Right ventricle myocardium superior (tissue), 1 donor: Measurements from ENCODE around the gene NEUROG2. TPM values are rescaled to one million over a fixed set of nuclear protein-coding genes. Genes with fewer than 3 reads are reported as not detected.
"Not testable (repeated sequence)": the region's sequence is repeated elsewhere in the genome, so short reads cannot be mapped to it uniquely, and the experiment has no call there.

ENCODE experiments used
- ATAC-seq: fragments of 200-7000 bp; cut with Tn5 transposase; one replicate; pipeline ENCODE4 v1.9.1; 2020; ENCODE audit warnings: mild to moderate bottlenecking; ENCODE audit not compliant: poor library complexity
- DNase-seq: peaks from one replicate; pipeline ENCODE4 v3.0.0-alpha.2; 2020
- intact Hi-C: fragments of 100-400 bp; cut with DNase I; formaldehyde crosslinking; loops from one replicate; pipeline ENCODE4 v1.11.2; 2022
- total RNA-seq: library from RNA; stranded (reverse); fragmentation: NEBNext Ultra II Directional; extraction: Animal tissue kit (Norgen Biotek cat#: 25700); gene quantifications from one replicate; pipeline ENCODE4 v1.2.1, GENCODE V29; 2021
- donor health status: DM: no; HTN: yes; CAD: no; lungs with severe emphysema.

NEUROG2 gene
- total RNA-seq, 1 donor from 2014 or later = not detected

DNA sequence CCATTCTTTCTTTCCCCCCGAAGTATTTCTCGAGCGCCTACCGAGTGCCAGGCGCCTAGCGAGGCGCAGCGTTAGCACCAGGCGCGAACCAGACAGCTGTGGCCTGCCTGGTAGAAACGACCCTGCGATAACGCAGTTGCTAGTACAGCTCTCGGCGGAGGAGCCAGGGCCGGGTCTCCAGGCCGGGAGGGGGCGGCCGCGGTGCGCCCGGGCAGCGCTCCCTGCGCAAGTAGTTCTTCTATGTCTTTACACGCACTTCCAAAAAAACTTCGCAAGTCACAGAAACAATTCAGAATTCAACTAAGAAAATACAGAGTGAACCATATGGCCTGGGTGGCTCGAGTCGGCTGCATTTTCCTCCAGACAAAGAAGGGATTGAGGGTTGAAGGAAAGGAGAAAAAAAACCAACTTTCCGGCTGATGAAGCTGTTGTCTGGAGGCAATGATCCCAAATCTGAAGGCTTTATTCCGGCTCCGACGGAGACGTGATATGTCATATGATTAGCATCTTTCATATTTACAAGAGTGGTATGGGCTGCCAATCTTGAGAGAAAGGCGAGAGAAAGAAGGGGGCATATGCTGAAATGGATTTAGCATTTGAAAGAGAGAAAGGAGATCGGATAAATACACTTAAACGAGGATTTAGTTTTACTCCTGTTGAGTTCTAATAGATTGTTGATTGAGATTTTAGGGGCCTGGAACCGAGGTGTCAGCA, 7.2 kb upstream of the NEUROG2 start:
- peak; percentile 50 for DNase-seq
- intact Hi-C loops = loop anchor here (5.0 kb wide), 1 partner anchor 196 kb away; no protein-coding TSS in a partner anchor
- peak; percentile 39 for ATAC-seq

GRCh38 chr4:112522431-112522830, 6.5 kb upstream of the NEUROG2 start:
- intact Hi-C loops = loop anchor here (5.0 kb wide), 1 partner anchor 195 kb away; no protein-coding TSS in a partner anchor
- not testable (repeated sequence) for ATAC-seq, DNase-seq

GRCh38 chr4:112521123-112522023, 5.4 kb upstream of the NEUROG2 start:
- intact Hi-C loops = loop anchor here (5.0 kb wide), 1 partner anchor 194 kb away; no protein-coding TSS in a partner anchor
- ATAC-seq = no peak

DNA sequence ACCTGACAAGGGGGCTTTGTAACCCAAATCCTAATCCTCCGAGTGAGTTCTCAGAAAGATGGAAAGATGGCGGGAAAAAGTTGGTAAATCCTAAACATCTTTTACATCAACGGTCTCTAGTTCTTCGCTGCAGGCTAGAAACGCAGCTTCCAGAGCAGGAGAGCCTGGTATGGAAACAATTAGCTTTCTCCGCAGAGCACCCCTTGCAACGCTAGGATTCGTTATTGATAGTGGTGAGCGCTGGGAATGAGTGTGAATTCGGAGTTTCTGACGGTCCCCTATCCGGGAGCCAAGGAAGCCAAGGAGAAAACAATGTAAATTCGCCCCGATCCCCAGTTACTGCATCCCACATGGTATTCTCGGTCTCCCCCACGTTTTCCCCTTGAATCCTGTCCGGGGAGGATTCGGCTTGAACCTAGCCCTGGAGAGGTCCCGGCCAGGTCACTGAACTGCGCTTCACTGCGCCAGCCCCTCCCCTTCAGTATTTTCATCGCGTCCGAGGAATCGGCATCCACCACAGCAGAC, 4.7 kb upstream of the NEUROG2 start:
- no peak for ATAC-seq
- intact Hi-C loops = loop anchor here (5.0 kb wide), 1 partner anchor 193 kb away; no protein-coding TSS in a partner anchor
- no peak for DNase-seq

More at GRCh38 chr4:112521123-112522023, 5.4 kb upstream of the NEUROG2 start:
- no peak for DNase-seq

DNA sequence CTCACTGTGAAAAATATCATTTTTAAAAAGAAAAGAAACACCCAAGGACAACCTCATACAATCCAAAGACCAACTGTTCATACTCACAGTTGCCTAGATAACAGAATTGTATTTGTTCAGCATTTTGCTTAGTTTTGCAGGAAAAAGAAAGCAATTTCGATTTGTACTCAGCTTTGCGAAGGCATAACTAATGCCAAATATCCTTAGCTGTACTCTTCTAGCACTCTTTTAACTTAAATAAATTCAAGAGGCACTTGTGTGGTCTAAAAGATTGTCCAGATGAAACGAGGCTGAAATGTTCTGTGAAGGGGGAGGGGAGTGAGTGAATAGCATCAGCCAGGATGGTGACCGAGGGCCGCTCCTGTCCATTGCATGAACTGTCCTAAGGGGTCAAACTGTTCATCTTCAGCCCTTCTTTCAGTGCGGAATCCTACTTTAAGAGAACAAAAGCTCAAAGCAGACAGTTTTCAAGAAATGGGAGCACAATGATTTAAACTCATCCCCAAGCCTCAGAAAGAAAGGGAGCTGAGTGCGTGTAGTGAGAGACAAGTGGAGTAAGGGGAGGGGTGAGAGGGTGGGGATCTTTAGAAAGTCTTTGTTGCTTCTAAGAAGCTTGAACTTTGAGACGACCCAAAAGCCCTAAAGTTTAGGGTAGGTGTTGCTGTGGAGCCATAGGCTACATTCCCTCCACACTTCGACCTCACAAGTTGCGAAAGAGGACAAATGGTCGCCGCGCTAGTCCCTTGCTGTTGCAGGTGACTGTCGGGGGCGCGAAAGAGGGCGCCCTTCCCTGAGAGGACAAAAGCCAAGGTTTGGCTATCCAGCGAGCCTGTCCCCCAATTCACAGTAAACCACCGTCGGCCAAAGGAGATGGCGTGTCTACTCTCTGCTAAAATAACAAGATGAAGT, 4.0 kb upstream of the NEUROG2 start:
- ATAC-seq (no peak), DNase-seq (no peak)
- intact Hi-C loops = loop anchor here (5.0 kb wide), 1 partner anchor 193 kb away; no protein-coding TSS in a partner anchor

DNA sequence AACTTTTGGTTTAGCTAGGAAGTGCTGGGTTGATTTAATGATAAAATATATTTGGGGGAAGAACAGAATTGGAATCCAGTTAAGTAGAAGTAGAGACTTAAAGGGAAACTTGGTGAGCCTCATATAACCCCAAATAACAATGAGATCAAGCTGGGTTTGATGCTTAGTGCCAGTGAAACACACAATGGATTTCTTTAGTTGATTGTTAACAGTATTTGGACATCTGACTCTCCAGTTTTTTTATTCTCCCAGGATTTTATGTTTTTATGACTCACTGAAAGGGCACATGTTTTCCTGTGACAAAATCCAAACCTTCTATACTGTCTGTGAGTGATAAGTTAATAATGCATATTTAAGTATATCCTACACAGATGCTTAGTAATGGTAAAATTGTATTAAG, 2.7 kb upstream of the NEUROG2 start:
- no peak for DNase-seq
- ATAC-seq = no peak
- intact Hi-C loops = no loop called here

DNA sequence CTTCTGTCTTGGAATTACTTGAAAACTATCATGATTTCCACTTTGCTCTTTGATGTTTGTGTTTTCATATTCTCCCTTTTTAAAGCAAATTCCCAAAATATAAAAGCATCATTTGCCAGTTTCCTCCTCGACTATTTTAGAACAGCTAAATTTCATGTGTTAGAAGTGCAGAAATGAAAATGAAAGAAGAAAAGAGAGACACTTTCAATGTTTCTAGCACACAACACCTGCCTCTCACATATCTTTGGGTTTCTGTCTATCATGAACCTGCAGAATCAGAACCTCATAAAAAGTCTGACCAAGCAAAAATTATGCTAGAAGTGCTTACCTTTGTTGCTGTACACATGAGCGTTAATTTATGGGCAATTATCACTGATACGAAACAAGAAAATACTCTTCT, 1.9 kb upstream of the NEUROG2 start:
- ATAC-seq (no peak), DNase-seq (no peak)
- intact Hi-C loops = no loop called here

DNA sequence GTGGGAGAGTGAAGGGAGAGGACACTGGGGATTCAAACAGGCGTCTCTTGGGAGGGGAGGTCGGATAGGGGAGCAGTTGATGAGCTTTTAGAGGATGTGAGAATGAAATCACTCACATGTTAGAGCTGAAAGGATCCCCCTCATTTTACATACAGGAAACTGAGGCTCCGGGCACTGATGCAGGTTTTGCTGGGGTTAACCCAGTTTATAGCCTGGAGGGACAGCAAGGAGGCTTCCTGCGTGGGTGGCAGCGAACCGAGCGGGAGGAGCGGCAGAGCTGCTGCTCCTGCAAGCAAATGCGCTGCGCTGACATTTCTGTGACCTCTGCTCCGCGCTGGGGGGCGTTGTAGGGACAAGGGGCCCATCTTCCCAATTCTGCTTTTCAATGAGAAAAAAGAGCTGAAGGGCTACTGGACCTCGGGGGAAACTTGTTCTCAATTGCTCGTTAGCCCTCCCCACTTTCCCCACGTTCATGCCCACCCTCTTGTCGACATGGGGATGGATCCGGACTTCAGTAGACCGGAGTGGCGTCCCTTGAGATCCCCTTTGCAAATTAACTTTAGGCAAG, 1.2 kb upstream of the NEUROG2 start:
- ATAC-seq (no peak), DNase-seq (no peak)
- intact Hi-C loops = no loop called here

- peak; percentile 46 for DNase-seq
- ATAC-seq = peak; percentile 62
- intact Hi-C loops = no loop called here
These were observed 589 bp upstream of the NEUROG2 start for GRCh38 chr4:112516471-112517066.

GRCh38 chr4:112515198-112516065, 548 bp downstream of the NEUROG2 start:
- ATAC-seq = peak; percentile 77
- intact Hi-C loops = no loop called here
- DNase-seq = peak; percentile 44

- DNase-seq = no peak
- no peak for ATAC-seq
- intact Hi-C loops = no loop called here
These were observed 1.3 kb downstream of the NEUROG2 start for GRCh38 chr4:112514647-112515197.

DNA sequence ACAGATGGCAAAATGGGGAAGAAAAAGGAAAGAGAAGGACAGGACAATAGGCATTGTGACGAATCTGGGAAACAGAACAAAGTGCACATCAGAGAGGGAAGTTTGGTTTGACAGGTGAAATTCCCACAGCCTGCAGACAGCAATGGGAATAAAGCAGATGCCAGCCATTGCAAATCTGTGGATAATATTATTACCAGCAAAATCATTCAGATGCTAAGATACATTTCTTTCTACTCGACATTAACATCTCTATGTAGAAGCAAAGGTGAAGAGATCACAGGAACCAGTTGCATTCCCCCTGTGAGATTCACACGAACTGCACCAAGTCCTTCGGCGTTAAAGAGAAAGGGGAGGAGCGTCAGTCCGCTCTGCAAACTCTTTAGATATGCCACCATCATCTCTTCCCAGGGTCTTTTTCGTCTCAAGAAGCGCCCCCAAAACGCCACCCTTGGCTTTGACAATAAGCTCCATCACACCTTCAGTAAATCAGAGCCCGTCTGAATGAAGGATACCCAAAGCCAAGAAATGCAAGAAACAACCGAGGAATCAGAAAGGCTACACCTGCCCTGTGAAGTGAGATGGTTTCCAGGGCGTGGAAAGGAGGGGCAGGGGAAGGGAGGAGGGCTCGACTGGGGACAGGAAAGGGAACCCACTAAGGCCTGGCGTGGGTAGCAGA, 1.9 kb downstream of the NEUROG2 start:
- intact Hi-C loops = no loop called here
- DNase-seq (no peak), ATAC-seq (no peak)

DNA sequence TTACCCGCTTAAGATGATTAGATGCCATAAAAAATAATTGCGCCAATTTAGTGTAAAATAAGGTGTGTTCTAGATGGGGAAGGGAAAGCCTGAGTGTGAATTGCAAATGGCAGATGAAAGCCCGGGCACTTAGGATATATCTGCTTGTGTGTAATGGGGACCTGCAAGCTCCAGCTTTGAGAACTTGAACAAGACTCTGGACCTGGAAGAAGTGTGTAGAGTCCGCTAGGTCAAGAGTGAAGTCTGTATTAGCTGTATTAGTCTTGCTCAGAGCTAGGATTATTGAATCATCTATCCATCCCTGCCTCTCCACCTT, 4.2 kb downstream of the NEUROG2 start:
- ATAC-seq = no peak
- intact Hi-C loops = no loop called here
- DNase-seq = no peak

- intact Hi-C loops = no loop called here
- ATAC-seq (no peak), DNase-seq (no peak)
These were observed 4.7 kb downstream of the NEUROG2 start for GRCh38 chr4:112511093-112511802.

DNA sequence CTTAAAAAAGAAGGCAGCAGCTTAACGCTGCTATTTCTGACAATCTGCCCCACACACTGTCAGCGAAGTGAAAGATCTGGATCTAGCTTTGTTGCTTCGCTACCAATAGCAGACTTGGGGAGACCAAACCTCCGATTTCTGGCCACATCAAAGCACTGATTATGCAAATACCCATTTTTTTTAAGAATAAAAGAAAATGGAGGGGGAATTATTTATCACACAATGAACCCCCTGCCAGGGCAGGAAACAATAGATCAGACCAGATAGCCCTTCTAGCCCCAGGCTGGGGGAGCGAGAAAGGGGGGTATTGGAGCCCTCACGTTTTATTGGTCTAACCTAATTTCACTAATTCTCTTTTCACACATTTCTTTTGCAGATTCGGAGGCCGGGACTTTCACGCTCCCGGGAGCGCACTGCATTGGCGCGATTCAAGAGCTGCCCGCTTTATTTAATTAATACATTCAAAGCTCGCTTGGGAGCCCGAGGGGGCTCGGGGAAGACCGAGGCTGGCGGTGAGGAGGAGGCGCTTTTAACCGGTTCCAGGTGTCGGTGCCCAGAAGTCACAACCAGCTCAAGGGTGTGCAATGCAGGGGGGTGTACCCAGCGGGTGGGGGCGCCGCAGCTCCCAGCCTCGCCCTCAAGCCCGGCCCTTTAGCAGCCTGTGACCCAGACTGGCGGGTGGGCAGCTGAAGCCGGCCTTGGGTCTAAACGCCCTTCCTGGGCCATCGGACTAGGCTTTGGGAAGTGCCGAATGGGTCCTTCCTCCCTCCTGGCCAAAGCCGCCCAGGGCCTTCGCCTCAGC, 5.5 kb downstream of the NEUROG2 start:
- DNase-seq (no peak), ATAC-seq (no peak)
- intact Hi-C loops = no loop called here
